ENCODE data around the gene ZMYM4. TPM values are rescaled to one million over a fixed set of nuclear protein-coding genes. Genes with fewer than 3 reads are reported as not detected.

Gene ZMYM4
- total and polyA plus RNA-seq, 12 donors, result 14.7 to 59.2 (median 38.7) TPM

GRCh38 chr1:35398739-35399138, 130.2 kb downstream of the ZMYM4 start:
- no peak for DNase-seq
- Histone ChIP-seq H3K9me3 (replicated peaks in 1 of 3) (no peaks in the 10 kb centered on the region), H3K27me3 (no peaks in the 10 kb centered on the region), H3K36me3 (replicated peaks in 1 of 2) (peaks cover 0 to 61% of the 10 kb centered on the region in 2 donors), H3K4me3 (no peak overlapping the region), H3K4me1 (replicated peaks in 1 of 2) (no peaks in the 10 kb centered on the region), H3K27ac (no peak overlapping the region)
- TF ChIP-seq POLR2A (IDR thresholded peaks at IDR 0.05), result no peak
- no peak for TF ChIP-seq CTCF (IDR thresholded peaks at IDR 0.05)
- intact Hi-C loops (cut with DNase I), result no loop called here
- 95 to 98% (median 96%) methylated on average over 3 of the region's 3 CpGs for WGBS, 4 donors

GRCh38 chr1:35401049-35401448, 132.5 kb downstream of the ZMYM4 start:
- H3K27ac ChIP-seq, result no peak overlapping the region
- no peak overlapping the region for H3K4me3 ChIP-seq
- H3K36me3 ChIP-seq (replicated peaks in 1 of 2), result peaks cover 0 to 45% of the 10 kb centered on the region in 2 donors
- H3K27me3 ChIP-seq, result no peaks in the 10 kb centered on the region
- no peak for DNase-seq
- intact Hi-C loops (cut with DNase I), result no loop called here
- H3K9me3 ChIP-seq (replicated peaks in 1 of 3), result no peaks in the 10 kb centered on the region
- TF ChIP-seq POLR2A (IDR thresholded peaks at IDR 0.05) (no peak), CTCF (IDR thresholded peaks at IDR 0.05) (no peak)
- H3K4me1 ChIP-seq (replicated peaks in 1 of 2), result no peaks in the 10 kb centered on the region

- H3K27ac ChIP-seq, result no peak overlapping the region
- no peak for TF ChIP-seq CTCF (IDR thresholded peaks at IDR 0.05)
- no peak for TF ChIP-seq POLR2A (IDR thresholded peaks at IDR 0.05)
- no peaks in the 10 kb centered on the region for H3K27me3 ChIP-seq
- no peak overlapping the region for H3K4me3 ChIP-seq
- H3K9me3 ChIP-seq (replicated peaks in 1 of 3), result no peaks in the 10 kb centered on the region
- intact Hi-C loops (cut with DNase I), result no loop called here
- DNase-seq, result no peak
- peaks cover 0 to 33% of the 10 kb centered on the region in 2 donors for H3K36me3 ChIP-seq (replicated peaks in 1 of 2)
- H3K4me1 ChIP-seq (replicated peaks in 1 of 2), result no peaks in the 10 kb centered on the region
Observed at GRCh38 chr1:35406103-35406502, 137.6 kb downstream of the ZMYM4 start.

- H3K36me3 ChIP-seq (replicated peaks in 1 of 2), result peaks cover 0 to 33% of the 10 kb centered on the region in 2 donors
- no peak overlapping the region for H3K4me3 ChIP-seq
- no peak for DNase-seq
- H3K4me1 ChIP-seq (replicated peaks in 1 of 2), result no peaks in the 10 kb centered on the region
- no peak overlapping the region for H3K27ac ChIP-seq
- TF ChIP-seq POLR2A (IDR thresholded peaks at IDR 0.05) (no peak), CTCF (IDR thresholded peaks at IDR 0.05) (no peak)
- 94 to 100% (median 97%) methylated on average over 4 of the region's 4 CpGs for WGBS, 4 donors
- H3K27me3 ChIP-seq, result no peaks in the 10 kb centered on the region
- H3K9me3 ChIP-seq (replicated peaks in 1 of 3), result no peaks in the 10 kb centered on the region
- intact Hi-C loops (cut with DNase I), result no loop called here
Observed at GRCh38 chr1:35407743-35408142, 139.2 kb downstream of the ZMYM4 start.

Data from adrenal gland (tissue), 12 donors.